Measurements from ENCODE around the gene ODAD3. TPM values are rescaled to one million over a fixed set of nuclear protein-coding genes. Genes with fewer than 3 reads are reported as not detected.

ODAD3 gene
- total RNA-seq, 4 donors from 2014 or later = 0.39 to 0.83 TPM; not detected in 2

DNA sequence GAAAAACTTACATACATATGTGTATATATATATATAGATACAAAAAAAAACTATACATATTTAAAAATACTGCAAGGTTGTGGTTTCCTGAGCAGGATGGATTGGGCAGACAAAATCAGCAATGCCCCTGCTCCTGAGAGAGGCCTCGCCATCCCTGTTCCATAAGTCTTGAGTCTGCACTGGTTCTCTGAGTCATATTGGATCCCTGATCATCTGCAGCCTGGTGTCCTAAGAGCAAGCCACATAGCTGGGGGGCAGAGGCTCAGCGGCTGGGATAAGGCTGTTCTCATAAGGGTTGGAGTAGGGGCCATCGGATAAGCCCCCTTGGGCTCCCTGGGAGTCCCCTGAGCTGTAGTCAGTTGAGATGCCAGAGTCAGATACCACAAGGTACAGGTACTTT lies 57.2 kb downstream of the ODAD3 start:
- TF ChIP-seq POLR2A (IDR thresholded peaks at IDR 0.05; ENCODE audit: low read depth) (no peak), POLR2AphosphoS5 (IDR thresholded peaks at IDR 0.05) (no peak), EP300 (IDR thresholded peaks at IDR 0.05) (no peak)
- TF ChIP-seq, protein P1, sequence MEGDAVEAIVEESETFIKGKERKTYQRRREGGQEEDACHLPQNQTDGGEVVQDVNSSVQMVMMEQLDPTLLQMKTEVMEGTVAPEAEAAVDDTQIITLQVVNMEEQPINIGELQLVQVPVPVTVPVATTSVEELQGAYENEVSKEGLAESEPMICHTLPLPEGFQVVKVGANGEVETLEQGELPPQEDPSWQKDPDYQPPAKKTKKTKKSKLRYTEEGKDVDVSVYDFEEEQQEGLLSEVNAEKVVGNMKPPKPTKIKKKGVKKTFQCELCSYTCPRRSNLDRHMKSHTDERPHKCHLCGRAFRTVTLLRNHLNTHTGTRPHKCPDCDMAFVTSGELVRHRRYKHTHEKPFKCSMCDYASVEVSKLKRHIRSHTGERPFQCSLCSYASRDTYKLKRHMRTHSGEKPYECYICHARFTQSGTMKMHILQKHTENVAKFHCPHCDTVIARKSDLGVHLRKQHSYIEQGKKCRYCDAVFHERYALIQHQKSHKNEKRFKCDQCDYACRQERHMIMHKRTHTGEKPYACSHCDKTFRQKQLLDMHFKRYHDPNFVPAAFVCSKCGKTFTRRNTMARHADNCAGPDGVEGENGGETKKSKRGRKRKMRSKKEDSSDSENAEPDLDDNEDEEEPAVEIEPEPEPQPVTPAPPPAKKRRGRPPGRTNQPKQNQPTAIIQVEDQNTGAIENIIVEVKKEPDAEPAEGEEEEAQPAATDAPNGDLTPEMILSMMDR (IDR thresholded peaks at IDR 0.05) = no peak
- Histone ChIP-seq H3K36me3 (peaks cover 0 to 12% (median 4%) of the 10 kb centered on the region in 4 donors), H3K4me3 (no peak overlapping the region), H3K27ac (replicated peaks in 1 of 4) (peak overlapping the region; percentile 33 to 90 (median 52)), H3K9me3 (no peaks in the 10 kb centered on the region), H3K4me1 (peaks cover 44 to 72% (median 69%) of the 10 kb centered on the region in 4 donors), H3K27me3 (peaks cover 0 to 14% (median 10%) of the 10 kb centered on the region in 4 donors)
- 100% methylated on average over 3 of the region's 3 CpGs for WGBS
- intact Hi-C loops (cut with DNase I) = no loop called here
- no peak for DNase-seq (ENCODE audit: extremely low spot score)

DNA sequence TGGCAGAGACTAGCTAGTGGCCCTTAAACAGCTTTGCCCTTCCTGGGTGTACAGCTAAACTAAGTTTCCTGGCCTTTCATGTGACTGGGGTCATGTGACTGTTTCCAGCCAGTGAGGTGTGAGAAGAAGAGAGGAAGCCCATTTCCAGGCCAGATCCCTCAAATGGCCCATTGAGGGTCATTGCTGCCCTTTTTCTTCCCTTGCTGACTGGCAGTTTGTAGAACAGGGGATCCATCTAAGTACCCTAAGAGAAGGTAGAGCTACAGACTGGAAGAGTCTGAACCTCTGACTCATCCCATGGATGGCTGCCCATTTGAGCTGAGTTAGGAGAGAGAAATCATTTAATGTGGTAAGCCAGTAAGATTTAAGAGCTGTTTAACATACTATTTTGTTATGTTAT lies 57.7 kb downstream of the ODAD3 start:
- no peak overlapping the region for H3K4me3 ChIP-seq
- peaks cover 0 to 9% (median 6%) of the 10 kb centered on the region in 4 donors for H3K27me3 ChIP-seq
- DNase-seq (ENCODE audit: extremely low spot score) = no peak
- H3K9me3 ChIP-seq = no peaks in the 10 kb centered on the region
- intact Hi-C loops (cut with DNase I) = no loop called here
- peaks cover 43 to 66% (median 65%) of the 10 kb centered on the region in 4 donors for H3K4me1 ChIP-seq
- no peak for TF ChIP-seq POLR2AphosphoS5 (IDR thresholded peaks at IDR 0.05)
- TF ChIP-seq POLR2A (IDR thresholded peaks at IDR 0.05; ENCODE audit: low read depth) = no peak
- no peak for TF ChIP-seq EP300 (IDR thresholded peaks at IDR 0.05)
- TF ChIP-seq, protein P1 (IDR thresholded peaks at IDR 0.05) = no peak
- H3K27ac ChIP-seq (replicated peaks in 1 of 4) = peak overlapping the region; percentile 33 to 90 (median 52)
- H3K36me3 ChIP-seq = peaks cover 0 to 12% (median 4%) of the 10 kb centered on the region in 4 donors

- peaks cover 0 to 12% (median 4%) of the 10 kb centered on the region in 4 donors for H3K36me3 ChIP-seq
- H3K4me3 ChIP-seq = peak overlapping the region; percentile 59 to 78 (median 66)
- no peaks in the 10 kb centered on the region for H3K27me3 ChIP-seq
- H3K4me1 ChIP-seq = peaks cover 32 to 52% (median 50%) of the 10 kb centered on the region in 4 donors
- DNase-seq (ENCODE audit: extremely low spot score) = no peak
- peak overlapping the region; percentile 84 to 95 (median 90) for H3K27ac ChIP-seq (replicated peaks in 1 of 4)
- no peaks in the 10 kb centered on the region for H3K9me3 ChIP-seq
- peak; percentile 84 to 90 for TF ChIP-seq POLR2AphosphoS5 (IDR thresholded peaks at IDR 0.05)
- TF ChIP-seq, protein P1 (IDR thresholded peaks at IDR 0.05) = no peak
- intact Hi-C loops (cut with DNase I) = no loop called here
- WGBS = 8% methylated on average over 21 of the region's 27 CpGs
Measured at GRCh38 chr19:11375143-11375948, 59.6 kb downstream of the ODAD3 start.

DNA sequence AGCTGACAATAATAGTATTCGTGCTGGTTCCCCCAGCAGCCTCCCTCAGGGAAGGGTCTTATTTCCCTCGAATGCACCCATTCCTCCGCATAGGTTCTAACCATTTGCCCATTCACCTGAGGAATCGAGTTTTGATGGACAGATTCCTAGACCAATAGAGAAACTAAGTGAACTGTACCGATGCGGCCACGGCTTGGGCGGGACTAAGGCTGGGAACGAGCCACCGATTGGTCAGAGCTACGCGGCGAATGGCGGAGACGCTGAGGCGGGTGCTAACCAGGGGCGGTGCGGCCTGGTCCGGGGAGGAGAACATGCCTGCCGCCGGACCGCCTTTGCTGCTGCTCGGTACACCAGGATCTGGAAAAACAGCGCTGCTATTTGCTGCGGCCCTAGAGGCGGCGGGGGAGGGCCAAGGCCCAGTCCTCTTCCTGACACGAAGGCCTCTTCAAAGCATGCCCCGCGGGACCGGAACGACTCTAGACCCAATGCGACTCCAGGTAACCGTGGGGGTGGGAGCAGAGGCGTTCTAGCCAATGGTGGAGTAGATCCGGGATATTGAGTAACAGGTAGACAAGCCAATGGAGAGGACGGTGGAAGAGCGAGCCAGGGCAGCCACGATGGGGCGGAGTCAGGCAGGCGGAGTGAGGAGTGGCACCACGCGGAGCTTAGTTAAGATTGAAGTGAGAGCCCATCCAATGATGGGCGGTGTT lies 60.3 kb downstream of the ODAD3 start, which contains the start of gene SWSAP1:
Gene SWSAP1 (plus strand): TSS at position 234 of the 710 bp plus-strand sequence. CDS start 15 bp downstream, at position 249.
- no peaks in the 10 kb centered on the region for H3K27me3 ChIP-seq
- peak within 1 kb of the TSS; percentile 59 to 78 (median 66) for H3K4me3 ChIP-seq
- no peaks in the 10 kb centered on the region for H3K9me3 ChIP-seq
- DNase-seq (ENCODE audit: extremely low spot score) = peak; percentile 99
- H3K4me1 ChIP-seq = peaks cover 29 to 45% (median 44%) of the 10 kb centered on the region in 4 donors
- H3K36me3 ChIP-seq = peaks cover 0 to 13% (median 8%) of the 10 kb centered on the region in 4 donors
- peak; percentile 60 to 76 for TF ChIP-seq POLR2AphosphoS5 (IDR thresholded peaks at IDR 0.05)
- TF ChIP-seq, protein P1 (IDR thresholded peaks at IDR 0.05) = peak in 1 of 3 experiments; percentile 16
- no peak for TF ChIP-seq POLR2A (IDR thresholded peaks at IDR 0.05; ENCODE audit: low read depth)
- no peak for TF ChIP-seq EP300 (IDR thresholded peaks at IDR 0.05)
- intact Hi-C loops (cut with DNase I) = no loop called here
- peak within 1 kb of the TSS; percentile 84 to 95 (median 90) for H3K27ac ChIP-seq (replicated peaks in 1 of 4)
- 0% methylated on average over 42 of the region's 44 CpGs for WGBS

All from esophagus muscularis mucosa (tissue), 4 donors.